GM12891 (cell line): ENCODE results near the gene NCKAP1.

Experiments used
- PAX5 ChIP-seq: IDR thresholded peaks from 2 replicates; pipeline ENCODE4 v1.6.1; 2011; ENCODE audit warnings: low read length, moderate library complexity, mild to moderate bottlenecking; ENCODE audit not compliant: insufficient read depth, severe bottlenecking
- POLR2A ChIP-seq: IDR thresholded peaks from 2 replicates; pipeline ENCODE4 v1.6.1; 2011; ENCODE audit warnings: low read depth, low read length, control low read depth
- TAF1 ChIP-seq: IDR thresholded peaks from 2 replicates; pipeline ENCODE4 v1.6.1; 2011; ENCODE audit warnings: low read depth, low read length, control low read depth

DNA sequence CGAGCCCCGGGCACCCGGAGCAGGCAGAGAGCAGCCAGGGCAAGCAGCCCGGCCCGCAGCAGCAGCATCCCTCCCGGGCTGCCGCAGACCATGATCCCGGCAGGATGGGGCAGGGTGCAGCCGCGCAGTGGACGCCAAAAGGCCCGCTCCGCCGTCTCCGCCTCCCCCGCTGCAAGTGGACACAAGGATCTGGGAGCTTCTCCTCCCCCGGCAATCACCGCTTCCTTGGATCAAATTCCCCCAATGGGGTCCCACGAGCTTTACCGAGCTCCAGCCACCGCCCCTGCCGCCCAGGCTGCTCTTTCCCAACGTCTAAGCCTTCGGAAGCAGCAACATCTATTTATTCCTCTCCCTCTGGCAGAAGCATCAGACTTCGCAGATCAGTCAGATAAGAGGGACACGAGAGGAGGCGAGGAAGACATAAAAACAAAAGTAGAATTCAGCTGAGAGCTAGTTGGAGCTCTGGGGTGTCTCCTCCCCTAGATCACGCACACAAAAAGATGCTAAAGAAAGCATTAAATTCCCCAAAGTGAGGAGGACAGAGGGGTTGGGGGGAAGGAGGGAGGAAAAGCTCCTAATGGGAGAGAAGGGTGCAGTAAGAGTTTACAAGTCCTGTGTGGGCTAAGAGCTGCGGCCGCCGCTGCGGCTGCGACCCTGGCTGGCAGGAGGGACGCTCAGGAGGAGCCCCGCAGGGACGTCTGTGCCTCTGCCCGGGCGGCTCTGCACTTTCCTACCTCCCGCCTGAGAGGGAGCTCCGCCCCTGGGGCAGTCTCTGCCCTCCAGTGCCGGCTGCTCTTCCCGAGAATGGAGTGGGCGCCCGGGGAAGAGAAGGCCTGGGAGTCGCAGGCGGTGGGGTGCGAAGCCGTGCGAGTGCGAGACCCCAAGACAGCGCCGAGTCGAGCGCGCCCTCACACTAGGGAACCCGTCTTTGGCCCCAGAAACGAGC lies 171.5 kb downstream of the NCKAP1 start, which contains the start of gene FRZB:
- no peak for TF ChIP-seq POLR2A
- TF ChIP-seq TAF1 = no peak
- TF ChIP-seq PAX5 = no peak
